ENCODE data around the gene ARV1. TPM values are rescaled to one million over a fixed set of nuclear protein-coding genes. Genes with fewer than 3 reads are reported as not detected.

Gene ARV1
- total RNA-seq (2013; cell fraction: nucleolus; rRNA removed) = 8.5 and 9.6 TPM in 2 replicates
- total RNA-seq (2014; rRNA removed) = 24.8 and 25.8 TPM in 2 replicates
- total RNA-seq (2014; rRNA removed; fragmentation: Illumina TruSeq; extraction: Trizol) = 29.8 and 30.1 TPM in 2 replicates
- 23.2 and 23.7 TPM in 2 replicates for total RNA-seq (2021)
- polyA plus RNA-seq (2011; ENCODE audit: low read depth) = 9.8 TPM
- 44.0 and 57.2 TPM in 2 replicates for polyA plus RNA-seq (2011; rRNA removed)
- 19.5 and 20.2 TPM in 2 replicates for polyA plus RNA-seq (2011; cell fraction: cytosol; rRNA removed)
- 17.6 and 22.8 TPM in 2 replicates for polyA plus RNA-seq (2011; cell fraction: nucleus; rRNA removed)
- polyA plus RNA-seq (2012) = 17.4 and 20.0 TPM in 2 replicates
- polyA plus RNA-seq (2014; fragmentation: Illumina TruSeq; extraction: Trizol) = 42.4 and 53.5 TPM in 2 replicates
- 10 to 100 TPM; 23.7 to 24.0 TPM for polyA plus RNA-seq (2014; fragmentation: Nextera tagmentation; extraction: Ambion mirVana)
- polyA plus RNA-seq (2014; rRNA removed) = 30.4 and 41.1 TPM in 2 replicates
- 10 to 100 TPM; 54.0 to 55.1 TPM for polyA plus RNA-seq (2016; fragmentation: Nextera tagmentation; extraction: Ambion mirVana)
- polyA minus RNA-seq (2011; rRNA and poly(A)+ RNA removed) = 11.6 and 14.5 TPM in 2 replicates
- polyA minus RNA-seq (2011; cell fraction: cytosol; rRNA and poly(A)+ RNA removed) = 6.8 and 7.2 TPM in 2 replicates
- polyA minus RNA-seq (2011; cell fraction: nucleus; rRNA and poly(A)+ RNA removed) = 5.6 and 8.3 TPM in 2 replicates
- percentile 67 among the genes with signal in this experiment for Bru-seq, nascent RNA
- percentile 62 among the genes with signal in this experiment for BruChase-seq, experiment 1, labeled RNA remaining after a 6-hour chase
- BruChase-seq, experiment 2, labeled RNA remaining after a 2-hour chase = percentile 63 among the genes with signal in this experiment
- long read RNA-seq, experiment 1, transcript ARV1-201 (6 exons, 1,335 nt) = major isoform, 28 of 29 reads
- long read RNA-seq, experiment 1, partial matches to known transcripts = 0 of 29 reads
- long read RNA-seq, experiment 1, other reads (novel, unspliced or antisense) = 1 of 29 reads
- long read RNA-seq, experiment 2, transcript ARV1-201 (6 exons, 1,335 nt) = major isoform, 74 of 87 reads
- long read RNA-seq, experiment 2, partial matches to known transcripts = 4 of 87 reads
- long read RNA-seq, experiment 2, other reads (novel, unspliced or antisense) = 8 of 87 reads

GRCh38 chr1:230978491-230979388 lies at the start of gene ARV1, which contains the start of gene TTC13:
Gene ARV1 (plus strand): TSS chr1:230979094. CDS start chr1:230979106, 12 bp downstream.
Gene TTC13 (minus strand): TSS chr1:230978861. CDS start chr1:230978830, 31 bp downstream.
- Histone ChIP-seq H3K27me3 (replicated peaks in 1 of 2; ENCODE audit: control insufficient read depth in 2 of 2, insufficient read depth in 2 of 2, low read length in 1 of 2) (no peaks in the 10 kb centered on the region), H3K4me2 (ENCODE audit: control insufficient read depth, insufficient read depth) (peak within 1 kb of the TSS; percentile 91), H3K9ac (ENCODE audit: control insufficient read depth, insufficient read depth, low read length) (peak within 1 kb of the TSS; percentile 80), H4K20me1 (ENCODE audit: control insufficient read depth, insufficient read depth) (no peaks in the 10 kb centered on the region), H3K79me2 (ENCODE audit: control insufficient read depth, insufficient read depth, low read length) (peaks cover 46% of the 10 kb centered on the region), H3K9me3 (replicated peaks; ENCODE audit: control insufficient read depth, insufficient read depth, low read length) (no peaks in the 10 kb centered on the region), H2AFZ (ENCODE audit: control insufficient read depth, low read depth, low read length) (peak within 1 kb of the TSS; percentile 80), H3K4me1 (ENCODE audit: control insufficient read depth, insufficient read depth, low read length) (peaks cover 13% of the 10 kb centered on the region; the same call in 1 of the 2 replicates), H3K27ac (ENCODE audit: control insufficient read depth, insufficient read depth) (peak within 1 kb of the TSS; percentile 71), H3K4me3 (peak within 1 kb of the TSS; percentile 84), H3K36me3 (ENCODE audit: control insufficient read depth in 2 of 2, insufficient read depth in 2 of 2, low read length in 1 of 2) (peaks cover 0 to 4% of the 10 kb centered on the region in 2 experiments; a peak in 2 of 4 replicates)
- DNase-seq (ENCODE audit: low read depth, low spot score) (peak; percentile 96), ATAC-seq (peak; percentile 96), FAIRE-seq (peak; percentile 64)
- ChIA-PET POLR2A (interaction anchor here (0.6 to 1.9 kb wide), 2 partner anchors 21 to 247 kb away, joined by 6 to 8 read pairs; no protein-coding TSS in a partner anchor), RAD21 (ENCODE audit: unreplicated experiment) (interaction anchor here (0.7 to 3.8 kb wide), 8 partner anchors 20 to 336 kb away, joined by 3 to 24 read pairs (median 3); partner anchors contain the start of gene COG2), SMC1A (ENCODE audit: uncharacterized antibody, unreplicated experiment) (interaction anchor here (0.9 to 7.2 kb wide), 9 partner anchors 9 to 112 kb away, joined by 3 to 69 read pairs (median 3); no protein-coding TSS in a partner anchor), CTCF (interaction anchor here (0.5 to 1.8 kb wide), 12 partner anchors 40 to 336 kb away, joined by 3 to 6 read pairs (median 4); no protein-coding TSS in a partner anchor)
- intact Hi-C loops (cut with micrococcal nuclease; ENCODE audit: unreplicated experiment) = loop anchor here (2.0 to 5.0 kb wide), 3 partner anchors 62 to 336 kb away; partner anchors contain the start of gene COG2
- 1% methylated on average over 61 of the region's 79 CpGs for WGBS (ENCODE audit: insufficient coverage, insufficient replicate concordance, low lambda C conversion rate, missing lambda C conversion rate)
- in situ Hi-C loops (cut with MboI) = no loop called here
- BruUV-seq (replicated peaks) = no TSS peak
- TF ChIP-seq PAX5 (IDR thresholded peaks at IDR 0.05; ENCODE audit: borderline replicate concordance, low read depth, low read length) (peak; percentile 57), DPF2 (IDR thresholded peaks at IDR 0.05) (0 out of 2 replicates have a peak, but pooled peaks have one; percentile 3), PAX8 (IDR thresholded peaks at IDR 0.05) (no peak), ZBTB4 (CRISPR knock-in tag; IDR thresholded peaks at IDR 0.05) (no peak), TAF1 (IDR thresholded peaks at IDR 0.05; ENCODE audit: borderline replicate concordance, low read depth, low read length) (peak; percentile 87), MTA3 (IDR thresholded peaks at IDR 0.05; ENCODE audit: borderline replicate concordance, low read length) (no peak), CUX1 (IDR thresholded peaks at IDR 0.05; ENCODE audit: insufficient replicate concordance, low read depth, low read length) (no peak), MAX (IDR thresholded peaks at IDR 0.05; ENCODE audit: low read depth, low read length) (peak; percentile 59)
